D721Med (cell line): ENCODE data around the gene PRKCI.
"Not testable (repeated sequence)": the region's sequence is repeated elsewhere in the genome, so short reads cannot be mapped to it uniquely, and the experiment has no call there.

Experiments
- DNase-seq: peaks from one replicate; pipeline ENCODE4 v3.0.0; 2011; ENCODE audit warnings: low spot score; ENCODE audit not compliant: insufficient read length
- FAIRE-seq: peaks from 2 replicates; lab custom pipeline; 2011; peaks lifted over from hg19 to GRCh38; lab: Jason Lieb, UNC
- CTCF ChIP-seq: IDR thresholded peaks from 2 replicates; pipeline ENCODE4 v1.5.1; 2012; ENCODE audit warnings: mild to moderate bottlenecking, control low read depth; ENCODE audit not compliant: insufficient read depth; ENCODE audit errors: missing control alignments

PRKCI gene

GRCh38 chr3:170331143-170331542 lies 108.9 kb downstream of the PRKCI start:
- no peak for DNase-seq

DNA sequence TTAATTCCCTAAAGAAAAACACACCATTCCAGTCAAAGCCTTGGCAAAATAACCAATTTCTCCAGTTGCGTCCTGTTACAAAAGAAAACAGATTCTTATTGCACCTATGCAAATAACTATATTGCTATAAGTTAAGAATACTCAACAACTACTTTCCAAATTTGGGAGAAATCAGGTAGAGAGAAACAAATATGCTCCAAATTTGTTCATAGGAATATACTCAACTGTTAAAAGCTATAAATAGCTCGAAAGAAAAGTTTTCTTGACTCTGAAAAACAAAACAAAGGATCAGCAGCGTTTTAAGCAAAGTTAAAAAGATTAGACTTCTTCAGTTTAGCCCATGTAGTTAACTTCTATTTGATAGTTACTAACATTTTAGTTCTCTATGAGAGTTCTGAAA lies 115.2 kb downstream of the PRKCI start:
- no peak for FAIRE-seq
- DNase-seq, result no peak
- TF ChIP-seq CTCF, result no peak

More at GRCh38 chr3:170331143-170331542, 108.9 kb downstream of the PRKCI start:
- FAIRE-seq, result no peak
- no peak for TF ChIP-seq CTCF

DNA sequence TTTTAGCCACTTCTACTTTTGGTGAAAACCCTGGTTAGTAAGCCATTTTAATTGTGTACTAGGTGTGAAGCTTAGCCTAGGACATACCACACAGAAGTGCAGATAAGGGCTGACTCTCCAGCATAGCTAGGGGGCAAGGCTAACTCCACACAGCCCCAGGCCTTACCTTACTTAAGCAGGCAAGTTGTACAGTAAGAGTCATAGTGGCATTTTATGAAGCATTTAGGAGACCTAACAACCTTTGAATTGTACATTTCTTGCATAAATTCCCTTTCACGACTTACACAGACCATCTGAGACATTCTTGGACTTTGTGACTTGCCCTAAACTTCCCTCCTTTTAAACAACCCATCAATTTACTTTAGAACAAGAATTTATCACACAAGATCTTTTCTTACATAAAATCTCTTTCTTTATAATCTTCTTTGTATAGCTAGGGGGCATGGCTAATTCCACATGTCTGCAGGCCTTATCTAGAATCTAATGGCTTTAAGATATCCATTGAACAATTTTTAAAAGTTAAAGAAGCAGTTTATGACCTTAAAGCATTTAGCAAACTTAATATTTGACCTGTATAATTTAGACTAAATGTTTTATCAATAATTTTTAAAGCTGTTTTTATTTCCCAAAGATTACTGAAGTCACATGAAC lies 116.6 kb downstream of the PRKCI start:
- FAIRE-seq, result no peak
- no peak for DNase-seq
- no peak for TF ChIP-seq CTCF

DNA sequence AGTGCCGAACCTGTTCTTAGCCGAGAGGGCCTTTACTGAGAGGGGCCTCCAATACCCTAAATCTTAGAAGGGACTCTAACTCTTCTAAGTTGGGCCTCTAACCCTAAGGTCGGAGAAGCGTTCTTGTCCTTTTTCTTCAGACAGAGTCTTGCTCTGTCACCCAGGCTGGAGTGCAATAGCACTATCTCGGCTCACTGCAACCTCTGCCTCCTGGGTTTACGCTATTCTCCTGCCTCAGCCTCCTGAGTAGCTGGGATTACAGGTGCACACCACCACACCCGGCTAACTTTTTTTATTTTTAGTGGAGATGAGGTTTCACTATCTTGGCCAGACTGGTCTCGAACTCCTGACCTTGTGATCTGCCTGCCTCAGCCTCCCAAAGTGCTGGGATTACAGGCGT lies 120.0 kb downstream of the PRKCI start:
- DNase-seq, FAIRE-seq: not testable (repeated sequence)

DNA sequence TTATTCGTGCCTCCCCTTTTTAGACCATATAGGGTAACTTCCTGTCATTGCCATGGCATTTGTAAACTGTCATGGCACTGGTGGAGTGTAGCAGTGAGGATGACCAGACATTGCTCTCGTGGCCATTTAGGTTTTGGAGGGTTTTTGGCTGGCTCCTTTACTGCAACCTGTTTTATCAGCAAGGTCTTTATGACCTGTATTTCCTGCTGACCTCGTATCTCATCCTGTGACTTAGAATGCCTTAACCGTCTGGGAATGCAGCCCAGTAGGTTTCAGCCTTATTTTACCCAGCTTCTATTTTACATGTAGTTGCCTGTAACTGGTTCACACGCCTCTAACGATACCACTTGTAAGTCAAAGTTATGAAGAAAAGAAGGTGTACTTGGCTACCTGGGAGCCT lies 121.6 kb downstream of the PRKCI start:
- FAIRE-seq, result not testable (repeated sequence)

DNA sequence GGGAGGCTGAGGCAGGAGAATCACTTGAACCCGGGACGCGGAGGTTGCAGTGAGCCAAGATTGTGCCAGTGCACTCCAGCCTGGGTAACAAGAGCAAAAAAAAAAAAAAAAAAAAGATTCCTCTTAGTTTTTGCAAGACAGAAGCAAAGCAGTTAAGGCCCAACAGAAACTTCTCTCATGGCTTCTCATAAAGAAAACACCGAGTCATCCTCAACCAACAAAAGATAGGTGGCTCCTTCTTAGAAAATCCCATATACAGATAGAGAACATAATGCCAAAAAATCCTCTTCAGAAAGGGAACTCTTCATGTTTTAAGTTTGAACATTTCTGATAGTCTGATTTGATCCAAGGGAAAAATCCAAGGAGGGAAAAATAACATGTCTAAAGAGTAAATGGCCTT lies 122.7 kb downstream of the PRKCI start:
- TF ChIP-seq CTCF, result no peak
- no peak for DNase-seq
- FAIRE-seq, result no peak

More for the DNA sequence above, 121.6 kb downstream of the PRKCI start:
- not testable (repeated sequence) for DNase-seq

GRCh38 chr3:170346481-170347392 lies 124.5 kb downstream of the PRKCI start:
- DNase-seq, result no peak
- no peak for TF ChIP-seq CTCF
- no peak for FAIRE-seq
